ENCODE data around the gene TIGD3.

- TF ChIP-seq ZNF274 (IDR thresholded peaks at IDR 0.05; ENCODE audit: low read depth, low read length) (no peak), SUZ12 (IDR thresholded peaks at IDR 0.05; ENCODE audit: extremely low read depth, insufficient read depth, insufficient read length) (no peak), YY1 (IDR thresholded peaks at IDR 0.05; ENCODE audit: insufficient read depth, insufficient read length) (no peak)
Measured at GRCh38 chr11:65381716-65382032, 27.1 kb downstream of the TIGD3 start.
